Measurements from ENCODE around the gene PLOD1. TPM values are rescaled to one million over a fixed set of nuclear protein-coding genes. Genes with fewer than 3 reads are reported as not detected.
"Not testable (repeated sequence)": the region's sequence is repeated elsewhere in the genome, so short reads cannot be mapped to it uniquely, and the experiment has no call there.

PLOD1 gene
- polyA plus RNA-seq, 1 experiment: 314 TPM

DNA sequence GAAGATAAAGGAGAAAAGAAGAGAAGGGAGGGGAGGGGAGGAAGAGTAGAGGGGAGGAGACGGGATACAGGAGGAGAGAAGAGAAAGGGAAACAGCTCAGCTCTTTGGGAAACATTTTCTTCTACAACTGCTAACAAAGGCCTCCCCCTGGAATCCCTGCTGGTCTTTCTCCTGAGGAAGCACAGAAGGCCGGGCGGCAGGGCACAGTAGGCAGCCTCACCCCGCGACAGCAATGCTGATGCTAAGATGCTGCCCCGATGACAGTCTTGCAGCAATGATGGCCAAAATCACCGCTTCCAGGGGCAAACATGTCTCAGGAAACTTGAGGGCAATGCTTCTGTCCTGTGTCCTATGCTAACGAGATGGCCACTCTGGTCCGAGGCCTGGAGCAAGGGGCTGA lies 13.5 kb upstream of the PLOD1 start:
- DNase-seq (ENCODE audit: low read depth, low spot score): no peak
- no peak overlapping the region for H3K27ac ChIP-seq (ENCODE audit: low read depth, low read length)
- CTCF ChIA-PET: no interaction called here

DNA sequence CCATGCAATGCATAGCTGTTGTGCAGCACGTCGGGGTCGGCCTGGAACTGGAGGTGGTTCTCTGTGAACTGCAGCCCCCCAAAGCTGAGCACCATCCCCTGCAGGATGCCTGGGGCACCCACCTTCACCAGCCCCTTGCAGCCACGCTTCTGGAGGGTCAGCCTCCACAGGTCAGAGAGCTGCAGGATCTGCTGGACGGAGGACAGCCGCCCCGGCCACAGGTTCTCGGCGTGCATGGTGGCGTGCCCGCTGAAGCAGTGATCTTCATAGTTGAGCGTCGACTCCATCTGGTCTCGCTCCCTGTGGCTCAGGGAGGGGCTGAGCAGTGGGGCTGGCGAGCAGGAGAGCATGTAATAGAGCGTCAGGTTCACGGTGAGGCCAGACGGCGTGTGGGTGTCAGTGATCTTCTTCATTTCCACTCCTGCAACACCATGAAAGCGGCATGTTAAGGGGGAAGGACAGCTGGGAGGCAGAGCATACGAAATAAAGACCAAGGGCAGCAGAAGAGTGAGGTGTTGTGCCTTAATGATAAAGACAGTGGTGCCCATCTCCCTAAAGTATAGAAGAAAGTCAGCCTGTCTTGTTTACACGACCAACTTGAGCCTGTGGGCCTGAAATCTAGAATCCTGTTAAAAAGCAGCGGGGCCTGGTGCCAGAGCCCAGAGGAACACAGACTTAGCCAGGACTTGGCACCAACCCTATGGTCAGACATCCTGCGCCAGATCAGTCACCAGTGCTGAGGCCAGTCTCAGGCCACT lies 11.3 kb upstream of the PLOD1 start:
- H3K27me3 ChIP-seq (ENCODE audit: control insufficient read depth, insufficient read depth, low read length): no peaks in the 10 kb centered on the region
- CTCF ChIA-PET: no interaction called here
- DNase-seq (ENCODE audit: low read depth, low spot score): no peak
- POLR2A ChIA-PET: no interaction called here
- H3K4me3 ChIP-seq (ENCODE audit: low read depth, low read length): 0 out of 2 replicates have a peak overlapping the region, but pooled peaks have one; percentile 1
- no peaks in the 10 kb centered on the region for H3K9me3 ChIP-seq (ENCODE audit: control insufficient read depth, insufficient read depth, low read length)
- H3K27ac ChIP-seq (ENCODE audit: low read depth, low read length): no peak overlapping the region
- TF ChIP-seq, protein P1, sequence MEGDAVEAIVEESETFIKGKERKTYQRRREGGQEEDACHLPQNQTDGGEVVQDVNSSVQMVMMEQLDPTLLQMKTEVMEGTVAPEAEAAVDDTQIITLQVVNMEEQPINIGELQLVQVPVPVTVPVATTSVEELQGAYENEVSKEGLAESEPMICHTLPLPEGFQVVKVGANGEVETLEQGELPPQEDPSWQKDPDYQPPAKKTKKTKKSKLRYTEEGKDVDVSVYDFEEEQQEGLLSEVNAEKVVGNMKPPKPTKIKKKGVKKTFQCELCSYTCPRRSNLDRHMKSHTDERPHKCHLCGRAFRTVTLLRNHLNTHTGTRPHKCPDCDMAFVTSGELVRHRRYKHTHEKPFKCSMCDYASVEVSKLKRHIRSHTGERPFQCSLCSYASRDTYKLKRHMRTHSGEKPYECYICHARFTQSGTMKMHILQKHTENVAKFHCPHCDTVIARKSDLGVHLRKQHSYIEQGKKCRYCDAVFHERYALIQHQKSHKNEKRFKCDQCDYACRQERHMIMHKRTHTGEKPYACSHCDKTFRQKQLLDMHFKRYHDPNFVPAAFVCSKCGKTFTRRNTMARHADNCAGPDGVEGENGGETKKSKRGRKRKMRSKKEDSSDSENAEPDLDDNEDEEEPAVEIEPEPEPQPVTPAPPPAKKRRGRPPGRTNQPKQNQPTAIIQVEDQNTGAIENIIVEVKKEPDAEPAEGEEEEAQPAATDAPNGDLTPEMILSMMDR (IDR thresholded peaks at IDR 0.05; ENCODE audit: low read depth, low read length): no peak

More for the DNA sequence above, 13.5 kb upstream of the PLOD1 start:
- Histone ChIP-seq H3K4me3 (ENCODE audit: low read depth, low read length) (no peak overlapping the region), H3K27me3 (ENCODE audit: control insufficient read depth, insufficient read depth, low read length) (no peaks in the 10 kb centered on the region), H3K9me3 (ENCODE audit: control insufficient read depth, insufficient read depth, low read length) (no peaks in the 10 kb centered on the region)
- POLR2A ChIA-PET: interaction anchor here (1.5 to 1.9 kb wide), 2 partner anchors 11 to 13 kb away, joined by 3 to 6 read pairs; no protein-coding TSS in a partner anchor
- TF ChIP-seq, protein P1 (IDR thresholded peaks at IDR 0.05; ENCODE audit: low read depth, low read length): no peak

DNA sequence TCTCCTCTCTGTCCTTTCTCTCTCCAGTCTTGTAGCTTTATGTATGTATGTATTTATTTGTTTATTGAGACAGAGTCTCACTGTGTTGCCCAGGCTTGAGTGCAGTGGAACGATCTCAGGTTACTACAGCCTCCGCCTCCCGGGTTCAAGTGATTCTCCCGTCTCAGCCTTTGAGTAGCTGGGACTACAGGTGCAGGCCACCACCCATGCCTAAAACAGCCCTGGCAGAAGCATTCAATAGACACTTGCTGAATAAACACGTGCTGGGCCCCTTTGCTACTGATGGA lies 10.7 kb upstream of the PLOD1 start:
- no peak overlapping the region for H3K27ac ChIP-seq (ENCODE audit: low read depth, low read length)

DNA sequence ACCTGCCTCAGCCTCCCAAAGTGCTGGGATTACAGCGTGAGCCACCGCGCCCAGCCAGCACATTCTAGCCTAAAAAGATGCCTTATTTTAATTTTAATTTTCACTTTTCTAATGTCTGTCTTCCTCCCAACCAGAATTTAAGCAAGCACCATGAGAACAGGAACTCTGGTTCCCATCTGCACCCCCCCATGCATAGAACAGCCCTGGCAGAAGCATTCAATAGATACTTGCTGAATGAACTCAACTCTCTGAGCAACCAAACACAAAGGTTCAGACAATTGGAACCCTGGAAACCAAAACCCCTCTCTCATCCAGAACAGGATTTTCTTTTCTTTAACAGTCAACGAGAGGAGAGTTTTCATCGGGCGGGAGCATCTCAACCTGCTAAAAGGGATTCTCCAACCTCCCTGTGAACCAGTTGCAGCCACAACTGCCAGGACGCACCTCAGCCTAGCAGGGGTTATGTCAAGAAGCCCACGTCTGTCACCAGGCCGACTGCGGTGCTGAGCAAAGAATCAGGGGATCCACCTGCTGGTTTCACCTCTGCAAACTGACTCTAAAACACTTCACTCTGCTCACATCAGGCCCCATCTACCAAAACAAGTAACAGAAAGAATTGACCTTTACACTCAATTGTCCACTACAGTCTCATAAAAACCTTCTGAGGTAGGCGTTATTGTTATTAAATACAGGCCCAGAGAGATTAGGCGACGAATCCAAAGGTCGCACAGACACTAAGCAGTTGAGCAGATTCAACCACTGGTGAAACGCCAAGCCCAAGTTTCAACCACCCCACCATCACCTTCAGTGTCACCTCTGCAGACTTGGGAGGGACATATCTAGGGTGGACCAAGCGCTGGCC lies 10.0 kb upstream of the PLOD1 start:
- no peaks in the 10 kb centered on the region for H3K27me3 ChIP-seq (ENCODE audit: control insufficient read depth, insufficient read depth, low read length)
- H3K27ac ChIP-seq (ENCODE audit: low read depth, low read length): no peak overlapping the region
- POLR2A ChIA-PET: interaction anchor here (1.1 kb wide), 2 partner anchors 15 to 16 kb away, joined by 3 to 6 read pairs; no protein-coding TSS in a partner anchor
- CTCF ChIA-PET: no interaction called here
- no peaks in the 10 kb centered on the region for H3K9me3 ChIP-seq (ENCODE audit: control insufficient read depth, insufficient read depth, low read length)
- TF ChIP-seq, protein P1 (IDR thresholded peaks at IDR 0.05; ENCODE audit: low read depth, low read length): no peak
- DNase-seq (ENCODE audit: low read depth, low spot score): no peak
- peak overlapping the region; percentile 60 for H3K4me3 ChIP-seq (ENCODE audit: low read depth, low read length)

More for the DNA sequence above, 10.7 kb upstream of the PLOD1 start:
- TF ChIP-seq, protein P1 (IDR thresholded peaks at IDR 0.05; ENCODE audit: low read depth, low read length): no peak
- no peaks in the 10 kb centered on the region for H3K9me3 ChIP-seq (ENCODE audit: control insufficient read depth, insufficient read depth, low read length)
- peak overlapping the region; percentile 60; the same call in 1 of the 2 replicates for H3K4me3 ChIP-seq (ENCODE audit: low read depth, low read length)
- no peak for DNase-seq (ENCODE audit: low read depth, low spot score)
- H3K27me3 ChIP-seq (ENCODE audit: control insufficient read depth, insufficient read depth, low read length): no peaks in the 10 kb centered on the region
- ChIA-PET POLR2A (no interaction called here), CTCF (no interaction called here)

DNA sequence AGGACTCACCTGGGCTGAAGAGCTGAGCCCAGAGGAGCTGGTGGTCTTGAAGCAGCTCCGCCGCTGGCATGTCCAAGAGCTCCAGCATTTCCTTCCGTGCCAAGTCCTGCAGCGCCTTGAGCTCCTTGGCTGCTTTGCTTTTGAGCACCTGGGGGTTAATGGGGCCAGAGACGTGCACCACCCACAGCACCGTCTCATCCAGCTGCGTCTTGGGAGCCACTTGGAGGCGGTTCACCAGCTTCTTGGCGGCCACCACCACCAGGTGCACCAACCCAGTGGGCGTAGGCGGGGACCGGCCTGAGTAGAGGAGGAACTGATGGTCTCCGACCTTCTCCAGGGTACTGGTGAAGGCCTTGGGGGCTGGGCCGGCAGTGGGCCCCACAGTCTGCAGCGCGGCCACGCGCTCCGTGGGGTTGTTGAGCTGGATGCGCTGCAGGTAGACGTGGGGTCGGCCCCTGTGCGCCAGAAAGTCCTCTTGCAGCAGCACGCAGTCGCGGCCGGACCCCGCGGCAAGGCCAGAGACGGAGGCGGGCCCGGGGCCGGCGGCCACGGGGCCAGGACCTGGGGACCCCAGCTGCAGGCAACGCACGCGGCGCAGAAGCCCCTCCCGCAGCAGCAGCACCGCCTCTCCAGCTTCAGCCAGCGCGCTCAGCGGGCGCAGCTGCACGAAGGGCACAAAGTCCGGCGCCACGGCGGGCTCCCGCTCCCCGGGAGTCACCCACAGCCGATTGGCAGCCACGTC lies 9.2 kb upstream of the PLOD1 start:
- DNase-seq (ENCODE audit: low read depth, low spot score); H3K27me3 ChIP-seq (ENCODE audit: control insufficient read depth, insufficient read depth, low read length); CTCF ChIA-PET; H3K27ac ChIP-seq (ENCODE audit: low read depth, low read length); H3K9me3 ChIP-seq (ENCODE audit: control insufficient read depth, insufficient read depth, low read length): not testable (repeated sequence)
- H3K4me3 ChIP-seq (ENCODE audit: low read depth, low read length): peak overlapping the region; percentile 60
- POLR2A ChIA-PET: interaction anchor here (0.6 to 1.1 kb wide), 3 partner anchors 8 to 17 kb away, joined by 3 to 6 read pairs (median 5); no protein-coding TSS in a partner anchor

Measured in AG04450 (cell line).